Vagina (tissue), 2 donors: ENCODE data around the gene KCTD17. TPM values are rescaled to one million over a fixed set of nuclear protein-coding genes. Genes with fewer than 3 reads are reported as not detected.

ENCODE experiments used
- DNase-seq, 2 donors: peaks; one replicate each; pipeline ENCODE4 v3.0.0-alpha.2; 2017; ENCODE audit errors: extremely low spot score in 2 of 2
- H3K27ac ChIP-seq: fragments of 200-600 bp; sonication (generic); one replicate; pipeline ENCODE4 v1.5.1; 2019
- H3K27me3 ChIP-seq: fragments of 200-600 bp; sonication (generic); one replicate; pipeline ENCODE4 v1.5.1; 2019
- H3K36me3 ChIP-seq, 2 donors: fragments of 200-600 bp; sonication (generic); one replicate each; pipeline ENCODE4 v1.5.1; 2017 to 2019
- H3K4me1 ChIP-seq: fragments of 200-600 bp; sonication (generic); one replicate; pipeline ENCODE4 v1.5.1; 2019
- H3K4me3 ChIP-seq, 2 donors: fragments of 200-600 bp; sonication (generic); 1 replicate in 1 of 2; 2 replicates in 1 of 2; pipeline ENCODE4 v1.5.1; 2016 to 2019
- H3K9me3 ChIP-seq: fragments of 200-600 bp; sonication (generic); one replicate; pipeline ENCODE4 v1.5.1; 2019
- POLR2A ChIP-seq, 2 donors: fragments of 450-650 bp; IDR thresholded peaks; one replicate each; pipeline ENCODE4 v1.6.1; 2017; ENCODE audit warnings: antibody characterized with exemption in 2 of 2, mild to moderate bottlenecking in 2 of 2, moderate library complexity in 2 of 2
- POLR2AphosphoS5 ChIP-seq, 2 donors: sonication (generic); formaldehyde crosslinking; IDR thresholded peaks; one replicate each; pipeline ENCODE4 v1.9.0; 2017; ENCODE audit warnings: antibody characterized with exemption in 2 of 2, mild to moderate bottlenecking in 2 of 2, low read depth in 1 of 2; ENCODE audit not compliant: insufficient read depth in 1 of 2
- intact Hi-C: fragments of 100-400 bp; cut with DNase I; formaldehyde crosslinking; loops from one replicate; pipeline ENCODE4 v1.15.1; 2023
- total RNA-seq: library from RNA; depleted of rRNA; stranded (reverse); fragments of >200 nt; gene quantifications from one replicate; pipeline ENCODE4 v1.2.3, GENCODE V29; 2016
- TF ChIP-seq, protein P1 (sequence below), 3 experiments: fragments of 450-650 bp in 2 of 3; fragments of 200-600 bp in 1 of 3; sonication (generic) in 1 of 3; IDR thresholded peaks; one replicate each; pipeline ENCODE4 v1.5.1; 2017 to 2019; ENCODE audit warnings: antibody characterized with exemption in 3 of 3, mild to moderate bottlenecking in 2 of 3, moderate library complexity in 2 of 3

KCTD17 gene
- total RNA-seq, 1 donor from 2014 or later = 27.5 TPM

DNA sequence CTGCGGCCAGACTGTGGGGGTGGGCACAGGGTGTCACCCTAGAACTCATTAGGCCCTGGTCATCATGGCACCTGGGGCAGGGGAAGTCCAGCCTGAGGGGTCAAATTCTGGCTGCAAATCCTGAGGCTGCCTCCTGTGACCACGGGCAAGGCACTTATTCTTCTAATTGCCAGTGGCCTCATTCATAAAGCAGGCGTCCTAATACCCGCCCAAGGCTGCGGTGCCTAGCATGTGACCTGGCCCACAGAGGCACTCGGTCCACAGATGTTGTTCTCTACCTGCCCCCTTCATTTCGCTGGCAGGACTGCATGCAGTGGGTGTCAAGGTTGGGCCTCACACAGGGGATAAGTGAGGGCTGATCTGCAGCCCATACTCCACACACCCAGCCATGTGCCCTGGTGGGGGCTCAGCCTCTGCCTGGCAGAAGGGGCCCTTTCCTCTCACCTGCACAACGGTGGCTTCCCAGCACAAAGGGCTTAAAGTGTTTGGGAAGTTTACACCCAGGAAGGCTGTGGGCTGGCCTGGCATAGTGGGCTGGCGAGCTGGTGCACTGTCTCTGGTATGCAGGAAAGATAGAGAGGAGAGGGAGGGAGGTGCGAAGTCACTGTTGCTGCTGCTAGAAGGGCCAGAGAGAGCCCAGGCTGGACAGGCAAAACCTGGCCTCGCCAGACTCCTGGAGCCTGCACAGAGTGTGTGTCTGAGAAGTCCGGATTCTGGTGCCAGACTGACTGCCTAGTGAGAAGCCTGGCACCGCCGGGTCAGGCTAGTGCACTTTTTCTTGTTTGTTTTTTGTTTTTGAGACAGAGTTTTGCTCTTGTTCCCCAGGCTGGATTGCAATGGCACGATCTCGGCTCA lies 28.8 kb upstream of the KCTD17 start:
- intact Hi-C loops = no loop called here
- TF ChIP-seq POLR2A (IDR thresholded peaks at IDR 0.05) = no peak
- no peak for TF ChIP-seq POLR2AphosphoS5 (IDR thresholded peaks at IDR 0.05; ENCODE audit: insufficient read depth in 1 of 2, low read depth in 1 of 2)
- TF ChIP-seq, protein P1, sequence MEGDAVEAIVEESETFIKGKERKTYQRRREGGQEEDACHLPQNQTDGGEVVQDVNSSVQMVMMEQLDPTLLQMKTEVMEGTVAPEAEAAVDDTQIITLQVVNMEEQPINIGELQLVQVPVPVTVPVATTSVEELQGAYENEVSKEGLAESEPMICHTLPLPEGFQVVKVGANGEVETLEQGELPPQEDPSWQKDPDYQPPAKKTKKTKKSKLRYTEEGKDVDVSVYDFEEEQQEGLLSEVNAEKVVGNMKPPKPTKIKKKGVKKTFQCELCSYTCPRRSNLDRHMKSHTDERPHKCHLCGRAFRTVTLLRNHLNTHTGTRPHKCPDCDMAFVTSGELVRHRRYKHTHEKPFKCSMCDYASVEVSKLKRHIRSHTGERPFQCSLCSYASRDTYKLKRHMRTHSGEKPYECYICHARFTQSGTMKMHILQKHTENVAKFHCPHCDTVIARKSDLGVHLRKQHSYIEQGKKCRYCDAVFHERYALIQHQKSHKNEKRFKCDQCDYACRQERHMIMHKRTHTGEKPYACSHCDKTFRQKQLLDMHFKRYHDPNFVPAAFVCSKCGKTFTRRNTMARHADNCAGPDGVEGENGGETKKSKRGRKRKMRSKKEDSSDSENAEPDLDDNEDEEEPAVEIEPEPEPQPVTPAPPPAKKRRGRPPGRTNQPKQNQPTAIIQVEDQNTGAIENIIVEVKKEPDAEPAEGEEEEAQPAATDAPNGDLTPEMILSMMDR (IDR thresholded peaks at IDR 0.05) = no peak
- H3K4me1 ChIP-seq = peaks cover 46% of the 10 kb centered on the region

GRCh38 chr22:37023743-37024338 lies 27.7 kb upstream of the KCTD17 start:
- peaks cover 35% of the 10 kb centered on the region for H3K4me1 ChIP-seq
- TF ChIP-seq POLR2A (IDR thresholded peaks at IDR 0.05) (no peak), POLR2AphosphoS5 (IDR thresholded peaks at IDR 0.05; ENCODE audit: insufficient read depth in 1 of 2, low read depth in 1 of 2) (no peak)
- TF ChIP-seq, protein P1 (IDR thresholded peaks at IDR 0.05) = no peak
- DNase-seq = no peak
- peaks cover 0 to 34% of the 10 kb centered on the region in 2 donors for H3K36me3 ChIP-seq
- H3K27me3 ChIP-seq = no peaks in the 10 kb centered on the region
- intact Hi-C loops = no loop called here
- H3K9me3 ChIP-seq = no peaks in the 10 kb centered on the region
- H3K27ac ChIP-seq = no peak overlapping the region
- no peak overlapping the region for H3K4me3 ChIP-seq

More for the DNA sequence above, 28.8 kb upstream of the KCTD17 start:
- Histone ChIP-seq H3K27me3 (no peaks in the 10 kb centered on the region), H3K27ac (no peak overlapping the region), H3K36me3 (peaks cover 0 to 33% of the 10 kb centered on the region in 2 donors), H3K9me3 (no peaks in the 10 kb centered on the region), H3K4me3 (no peak overlapping the region)
- DNase-seq = no peak

DNA sequence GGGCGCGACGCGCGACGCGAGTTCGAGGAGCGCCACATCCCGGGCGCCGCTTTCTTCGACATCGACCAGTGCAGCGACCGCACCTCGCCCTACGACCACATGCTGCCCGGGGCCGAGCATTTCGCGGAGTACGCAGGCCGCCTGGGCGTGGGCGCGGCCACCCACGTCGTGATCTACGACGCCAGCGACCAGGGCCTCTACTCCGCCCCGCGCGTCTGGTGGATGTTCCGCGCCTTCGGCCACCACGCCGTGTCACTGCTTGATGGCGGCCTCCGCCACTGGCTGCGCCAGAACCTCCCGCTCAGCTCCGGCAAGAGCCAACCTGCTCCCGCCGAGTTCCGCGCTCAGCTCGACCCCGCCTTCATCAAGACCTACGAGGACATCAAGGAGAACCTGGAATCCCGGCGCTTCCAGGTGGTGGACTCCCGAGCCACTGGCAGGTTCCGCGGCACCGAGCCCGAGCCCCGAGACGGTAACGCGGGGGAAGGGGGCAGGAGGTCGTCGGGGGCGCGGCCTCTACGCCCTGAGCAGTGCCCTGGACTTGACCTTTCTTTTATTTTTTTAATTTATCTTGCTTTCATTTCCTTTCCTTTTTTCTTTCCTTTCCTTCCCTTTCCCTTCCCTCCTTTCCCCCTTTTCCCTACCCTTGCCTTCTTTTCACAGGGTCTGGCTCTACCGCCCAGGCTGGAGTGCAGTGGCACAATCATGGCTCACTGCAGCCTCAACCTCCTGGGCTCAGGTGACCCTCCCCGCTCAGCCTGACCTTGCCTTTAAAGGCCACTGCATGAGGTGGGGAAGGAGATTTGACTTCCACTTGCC lies 27.0 kb upstream of the KCTD17 start:
- no peak for DNase-seq
- H3K4me1 ChIP-seq = peaks cover 35% of the 10 kb centered on the region
- TF ChIP-seq POLR2AphosphoS5 (IDR thresholded peaks at IDR 0.05; ENCODE audit: insufficient read depth in 1 of 2, low read depth in 1 of 2) = no peak
- TF ChIP-seq, protein P1 (IDR thresholded peaks at IDR 0.05) = no peak
- TF ChIP-seq POLR2A (IDR thresholded peaks at IDR 0.05) = no peak
- no peak overlapping the region for H3K4me3 ChIP-seq
- intact Hi-C loops = no loop called here
- H3K9me3 ChIP-seq = no peaks in the 10 kb centered on the region
- H3K27ac ChIP-seq = no peak overlapping the region
- H3K36me3 ChIP-seq = peaks cover 0 to 40% of the 10 kb centered on the region in 2 donors
- H3K27me3 ChIP-seq = no peaks in the 10 kb centered on the region

GRCh38 chr22:37025500-37026070 lies 26.0 kb upstream of the KCTD17 start:
- peaks cover 0 to 46% of the 10 kb centered on the region in 2 donors for H3K36me3 ChIP-seq
- no peak for DNase-seq
- H3K27ac ChIP-seq = no peak overlapping the region
- intact Hi-C loops = no loop called here
- no peak overlapping the region for H3K4me3 ChIP-seq
- no peak for TF ChIP-seq POLR2AphosphoS5 (IDR thresholded peaks at IDR 0.05; ENCODE audit: insufficient read depth in 1 of 2, low read depth in 1 of 2)
- TF ChIP-seq POLR2A (IDR thresholded peaks at IDR 0.05) = no peak
- TF ChIP-seq, protein P1 (IDR thresholded peaks at IDR 0.05) = no peak
- peaks cover 31% of the 10 kb centered on the region for H3K4me1 ChIP-seq
- no peaks in the 10 kb centered on the region for H3K9me3 ChIP-seq
- H3K27me3 ChIP-seq = no peaks in the 10 kb centered on the region
